Stimulated activated CD8-positive, alpha-beta memory T cell treated with anti-CD3 and anti-CD28 coated beads, Interleukin-7, amount 100 ng/mL, for 4 hours (primary cell): Measurements from ENCODE around the gene AFG1L.

Experiments used
- DNase-seq, 2 donors: peaks; one replicate each; pipeline ENCODE4 v3.0.0-alpha.2; 2020; ENCODE audit warnings: low read depth in 2 of 2

AFG1L gene

DNA sequence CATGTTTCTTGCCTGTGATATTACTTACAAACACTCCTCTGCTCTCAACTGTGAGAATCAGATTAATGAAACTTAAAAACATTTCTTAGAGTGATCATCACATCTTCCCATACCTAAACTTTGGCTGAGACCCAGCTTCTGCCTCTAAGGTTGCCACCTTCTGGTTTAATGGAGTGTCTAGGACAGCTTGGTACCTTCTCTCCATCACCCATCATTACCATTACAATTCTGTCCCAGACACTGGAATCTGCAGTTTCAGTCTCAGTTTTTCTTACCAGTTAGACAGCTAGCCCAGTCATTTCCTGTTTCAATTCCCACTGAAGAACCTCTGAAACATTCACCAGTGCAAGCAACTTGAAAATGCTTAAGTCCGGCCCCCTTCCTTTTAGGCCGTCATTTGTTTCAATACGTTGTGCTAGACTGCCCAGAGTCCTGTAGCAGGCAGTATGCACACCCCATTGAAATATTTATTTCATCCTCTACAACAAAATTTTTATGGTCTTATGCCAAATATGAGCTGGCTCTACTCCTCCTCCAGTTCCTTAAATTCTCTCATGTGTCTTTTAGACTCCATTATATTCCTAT, 158.8 kb downstream of the AFG1L start:
- DNase-seq, result no peak

DNA sequence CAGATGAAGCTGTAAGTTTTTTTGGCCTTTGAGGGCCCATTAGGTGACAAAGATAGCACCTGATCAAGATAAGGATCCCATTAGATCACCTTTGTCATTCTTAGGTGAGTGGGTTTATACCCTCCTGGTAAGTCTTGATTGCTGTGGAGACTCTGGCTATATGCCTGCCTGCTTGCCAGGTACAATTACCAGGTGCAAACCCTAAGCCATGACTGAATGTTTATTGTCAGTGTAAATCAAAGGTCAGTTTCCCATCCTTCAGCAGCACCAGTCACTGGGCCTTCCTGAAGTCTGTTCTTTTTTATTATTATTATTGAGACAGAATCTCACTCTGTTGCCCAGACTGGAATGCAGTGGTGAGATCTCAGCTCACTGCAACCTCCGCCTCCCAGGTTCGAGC, 159.5 kb downstream of the AFG1L start:
- no peak for DNase-seq

DNA sequence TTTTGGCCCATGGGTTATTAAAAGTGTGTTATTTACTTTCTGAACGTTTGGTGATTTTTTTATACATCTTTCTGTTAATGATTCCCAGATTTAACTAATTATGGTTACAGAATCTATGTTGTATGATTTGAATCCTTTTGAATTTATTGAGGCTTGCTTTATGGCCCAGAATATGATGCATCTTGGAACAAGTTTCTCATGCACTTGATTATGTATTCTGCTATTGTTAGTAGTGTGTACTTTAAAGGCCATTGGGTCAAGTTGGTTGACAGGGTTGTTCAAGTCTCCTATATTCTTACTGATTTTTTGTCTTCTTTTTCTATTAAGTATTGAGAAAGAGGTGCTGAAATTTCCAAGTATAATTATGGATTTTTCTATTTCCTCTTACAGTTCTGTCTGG, 160.8 kb downstream of the AFG1L start:
- DNase-seq, result no peak

DNA sequence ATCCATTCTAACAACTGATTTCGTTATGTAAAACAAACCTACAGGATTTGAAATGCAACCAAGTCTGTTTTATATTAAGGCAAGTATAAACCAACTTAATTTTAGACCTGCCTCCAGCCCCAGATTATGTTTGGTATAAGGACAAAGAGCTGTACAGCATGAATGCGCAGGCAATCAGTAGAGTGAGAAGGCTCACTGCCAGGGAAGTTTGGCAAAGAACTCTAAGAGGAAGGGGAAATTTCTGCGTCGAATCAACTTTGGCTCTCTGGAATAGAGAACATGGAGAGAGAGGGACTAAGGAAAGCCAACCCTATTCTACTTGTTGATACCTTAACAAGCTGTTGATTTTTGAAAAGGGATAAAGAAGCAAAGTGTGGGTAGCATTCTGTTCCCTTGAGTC, 168.9 kb downstream of the AFG1L start:
- DNase-seq, result no peak

DNA sequence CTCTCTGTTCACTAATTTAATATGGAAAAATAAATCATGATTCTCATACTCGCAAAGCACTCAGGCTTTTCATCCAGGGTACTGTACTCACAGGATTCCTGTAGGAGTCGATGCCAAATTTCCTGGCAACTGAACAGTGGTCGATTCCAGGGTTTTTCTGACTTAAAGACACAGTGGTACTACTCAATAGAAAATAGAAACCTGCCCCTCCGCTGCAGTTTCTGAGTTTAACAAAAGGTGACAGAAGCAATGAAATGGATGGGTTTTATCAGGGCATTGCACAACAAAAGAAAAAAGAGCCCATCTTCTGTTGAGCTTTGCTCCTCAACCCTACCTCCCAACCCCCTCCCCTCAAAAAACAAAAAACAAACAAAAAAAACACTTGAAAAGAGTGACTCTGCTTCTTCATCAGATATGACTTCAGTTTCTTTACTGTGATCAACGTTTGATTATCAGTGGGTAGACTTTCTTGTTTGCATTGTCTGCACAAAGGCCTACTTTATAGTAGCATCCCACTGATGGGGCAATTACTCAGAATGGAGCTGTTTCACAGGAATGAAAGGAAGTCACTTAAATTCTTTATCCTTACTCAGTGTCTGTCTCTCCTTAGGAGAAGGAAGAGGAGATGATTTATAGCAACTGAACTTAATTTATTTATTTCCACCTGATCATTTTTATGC, 169.7 kb downstream of the AFG1L start:
- no peak for DNase-seq

DNA sequence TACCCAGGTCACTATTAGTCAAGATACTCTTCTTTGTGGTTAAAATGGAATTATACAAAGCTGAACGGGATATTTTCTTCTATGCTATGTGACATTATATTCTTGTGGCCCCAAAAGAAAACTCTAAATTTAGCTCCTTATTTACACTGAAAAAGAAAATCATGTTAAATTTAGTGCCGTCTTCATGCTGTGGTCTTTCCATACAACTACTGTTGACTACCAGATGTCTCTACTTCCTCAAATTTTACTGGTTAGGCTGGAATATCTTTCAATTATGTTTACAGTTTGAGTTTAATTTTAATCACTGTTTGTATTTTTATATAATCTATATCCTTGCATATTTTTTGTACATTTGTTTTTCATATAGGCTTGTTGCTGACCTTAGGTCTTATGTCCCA, 170.2 kb downstream of the AFG1L start:
- no peak for DNase-seq

DNA sequence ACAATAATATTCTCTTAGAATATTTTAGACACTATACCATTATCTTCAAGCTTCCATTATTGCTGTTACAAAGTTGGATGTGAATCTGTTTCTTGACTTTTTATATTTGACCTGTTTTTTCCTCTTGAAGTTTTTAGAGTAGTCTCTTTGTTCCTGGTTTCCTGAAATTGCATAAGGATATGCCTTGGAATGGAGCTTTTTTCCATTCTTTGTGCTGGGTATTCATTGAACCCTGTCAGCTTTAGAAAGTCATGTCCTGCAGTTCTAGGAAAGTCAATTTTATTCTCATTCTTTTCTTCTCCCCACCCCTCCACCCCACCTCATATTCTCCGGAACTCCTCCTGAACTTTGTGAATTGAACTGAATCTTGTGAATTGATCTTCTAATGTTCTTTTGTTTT, 173.5 kb downstream of the AFG1L start:
- no peak for DNase-seq

DNA sequence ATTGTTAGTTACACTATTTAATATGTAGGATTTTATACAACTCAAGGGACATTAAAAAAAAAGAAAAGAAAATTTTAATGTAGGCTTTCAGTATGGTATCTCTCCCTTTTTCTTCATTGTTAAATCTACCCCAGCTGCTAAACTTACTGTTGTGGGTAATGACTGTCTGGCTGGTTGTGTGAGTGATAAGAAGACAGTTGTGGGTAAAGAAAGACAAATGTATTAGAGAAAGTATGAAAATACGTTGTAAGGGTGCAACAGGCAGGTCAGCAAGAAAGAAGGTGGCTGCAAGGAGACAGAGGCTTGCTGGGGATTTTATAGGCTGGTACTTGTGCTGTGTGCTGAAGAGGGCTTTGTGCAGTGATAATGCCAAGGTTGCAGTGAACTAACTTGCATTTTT, 174.5 kb downstream of the AFG1L start:
- no peak for DNase-seq

DNA sequence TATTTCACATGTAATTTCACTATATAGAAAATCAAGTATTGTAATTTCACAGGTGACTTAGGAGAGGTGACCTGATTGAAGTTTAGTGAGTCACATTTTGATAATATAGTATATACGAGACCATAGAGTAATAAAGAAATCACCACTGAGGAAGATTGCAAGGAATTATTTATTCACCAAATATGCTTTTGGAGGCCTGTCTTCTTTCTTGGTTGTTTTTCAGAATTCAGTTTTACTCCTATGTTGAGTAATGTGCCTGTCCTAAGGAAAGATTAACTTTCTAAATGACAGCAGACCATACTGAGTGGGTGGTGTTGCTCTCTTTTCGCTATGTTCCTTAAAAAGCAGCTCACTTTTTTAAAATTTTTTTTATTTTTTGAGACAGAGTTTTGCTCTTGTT, 178.3 kb downstream of the AFG1L start:
- no peak for DNase-seq

DNA sequence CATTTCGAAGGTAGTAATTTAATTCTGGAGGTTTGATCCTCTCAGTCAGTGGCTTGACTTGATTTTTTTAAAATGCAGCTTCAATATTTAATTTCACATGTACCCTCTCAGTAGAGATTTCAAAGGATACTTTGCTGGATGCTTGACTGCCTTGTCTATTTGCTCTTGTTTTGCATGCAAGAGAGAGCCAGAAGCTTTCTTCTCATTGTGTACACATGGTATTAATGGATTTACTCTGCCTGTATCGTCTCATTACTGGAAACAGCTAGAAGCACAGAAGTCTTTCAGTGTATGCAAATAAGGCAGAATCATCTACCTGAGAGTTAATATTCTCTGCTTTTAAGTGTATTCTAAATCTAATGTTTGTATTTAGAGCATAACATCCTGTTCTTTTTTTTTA, 181.5 kb downstream of the AFG1L start:
- DNase-seq, result no peak

DNA sequence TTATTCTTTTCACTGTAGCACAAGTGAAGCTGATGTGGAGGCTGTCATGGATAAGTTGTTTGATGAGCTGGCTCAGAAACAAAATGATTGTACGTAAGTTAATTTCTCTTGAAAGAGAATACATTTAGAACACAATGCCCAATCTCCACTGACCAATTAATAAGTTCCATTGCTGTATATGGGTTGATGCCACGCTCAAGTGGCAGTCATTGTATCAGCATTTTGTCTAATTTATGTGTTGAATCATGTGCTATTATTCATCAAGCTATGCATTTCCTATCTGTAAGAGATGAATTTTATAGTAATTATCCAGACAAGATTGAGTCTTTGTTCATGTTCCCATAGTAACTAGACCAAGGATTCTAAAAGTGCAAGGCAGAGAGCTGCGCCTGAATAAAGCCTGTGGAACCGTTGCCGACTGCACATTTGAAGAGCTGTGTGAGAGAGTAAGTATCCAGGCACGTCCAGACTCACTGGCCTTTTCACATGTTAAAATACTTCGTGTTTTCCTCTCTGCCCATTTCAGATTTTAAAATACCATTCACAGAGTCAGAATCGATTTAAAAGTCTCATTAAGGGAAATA, 182.1 kb downstream of the AFG1L start:
- no peak for DNase-seq

DNA sequence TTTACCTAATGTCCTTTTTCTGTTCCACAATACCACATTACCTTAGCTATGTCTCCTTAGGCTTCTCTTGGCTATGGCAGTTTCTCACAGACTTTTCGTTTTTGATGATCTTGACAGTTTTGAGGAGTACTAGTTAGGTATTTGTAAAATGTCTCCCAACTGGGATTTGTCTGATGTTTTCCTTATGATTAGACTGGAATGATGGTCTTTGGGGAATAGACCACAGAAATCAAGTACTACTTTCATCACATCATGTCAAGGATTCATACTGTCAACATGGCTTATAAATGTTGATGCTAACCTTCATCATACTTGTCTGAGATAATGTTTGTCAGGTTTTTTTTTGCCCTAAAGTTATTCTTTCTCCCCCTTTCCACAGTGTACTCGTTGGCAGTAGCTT, 187.7 kb downstream of the AFG1L start:
- no peak for DNase-seq

DNA sequence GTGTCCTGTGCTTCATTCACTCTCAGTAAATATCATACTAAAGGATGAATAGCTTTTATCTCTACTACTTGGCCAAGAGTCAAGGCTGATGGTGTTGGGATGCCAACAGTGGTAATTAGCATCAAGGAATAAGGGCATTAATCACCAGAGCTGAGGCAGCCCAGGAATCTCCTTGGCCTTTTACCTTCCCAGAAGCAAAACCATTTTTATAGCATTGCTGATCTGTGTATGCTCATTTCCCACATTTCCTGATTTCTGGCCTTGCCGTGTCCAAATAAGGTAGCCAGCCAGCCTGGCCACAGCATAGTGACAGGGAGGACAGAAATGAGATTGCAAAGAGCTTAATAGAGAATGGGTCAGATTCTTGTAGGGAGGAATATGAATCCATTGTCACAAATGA, 189.2 kb downstream of the AFG1L start:
- DNase-seq, result no peak

DNA sequence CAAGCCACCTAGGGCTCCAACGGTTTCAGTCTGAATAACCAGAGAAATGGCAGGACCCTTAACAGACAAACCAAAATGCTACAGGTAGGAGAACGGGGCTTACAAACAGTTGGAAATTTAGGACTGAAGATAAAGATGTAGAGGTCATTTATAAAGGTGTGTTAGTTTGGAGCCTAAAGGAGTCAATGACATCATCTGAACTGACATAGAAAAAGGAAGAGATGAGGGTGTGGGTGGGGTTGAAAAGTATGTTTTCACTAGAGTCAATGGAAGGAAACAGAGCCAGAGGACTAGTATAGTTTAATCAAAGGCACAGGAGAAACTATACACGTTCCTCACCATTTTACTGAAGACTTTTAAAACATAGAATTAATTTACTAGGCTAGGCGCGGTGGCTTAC, 194.8 kb downstream of the AFG1L start:
- DNase-seq, result no peak

DNA sequence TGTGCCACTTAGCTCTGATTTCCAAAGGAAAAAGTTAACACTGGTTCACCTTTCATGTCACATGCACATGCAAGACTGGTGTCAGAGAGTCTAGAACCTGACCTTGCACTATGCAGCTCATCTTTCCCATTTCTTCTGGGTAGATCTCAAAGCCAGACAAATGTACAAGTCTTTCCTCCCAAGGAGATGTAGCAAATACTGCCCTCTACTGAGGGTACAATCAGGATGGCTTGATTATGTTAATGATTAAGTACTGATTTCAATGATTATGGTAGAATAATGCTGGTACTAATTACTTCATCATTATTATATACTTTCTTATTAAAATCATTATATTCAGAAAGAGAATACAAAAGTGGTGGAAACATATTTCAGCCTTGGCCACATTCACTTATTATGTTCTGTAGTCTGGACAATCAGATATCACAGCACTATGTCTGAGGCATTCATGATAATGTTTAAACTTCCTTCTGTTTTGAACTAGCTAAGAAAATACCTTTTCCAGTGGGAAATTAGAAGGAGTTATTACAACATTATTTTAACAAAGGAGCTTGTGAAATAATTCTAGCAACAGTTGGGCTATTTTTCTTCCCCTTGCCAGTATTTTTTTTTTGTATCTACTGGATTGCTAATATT, 197.4 kb downstream of the AFG1L start:
- no peak for DNase-seq

DNA sequence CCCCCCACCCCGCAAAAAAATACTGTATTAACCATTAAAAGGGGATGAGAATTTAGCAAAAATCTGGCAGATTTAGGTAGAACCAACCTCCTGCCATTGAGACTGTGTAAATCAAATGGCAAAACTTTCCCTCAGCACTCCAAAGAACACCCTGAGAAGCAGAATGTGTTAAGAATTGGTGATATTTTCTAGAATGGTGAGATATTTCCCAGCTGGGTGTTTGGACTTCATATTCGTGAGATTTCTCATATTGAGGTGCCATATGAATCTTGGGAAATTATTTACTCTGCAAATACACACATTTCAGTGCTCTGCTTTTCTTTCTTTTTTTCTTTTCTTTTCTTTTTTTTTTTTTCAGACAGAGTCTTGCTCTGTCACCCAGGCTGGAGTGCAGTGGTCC, 199.6 kb downstream of the AFG1L start:
- no peak for DNase-seq

DNA sequence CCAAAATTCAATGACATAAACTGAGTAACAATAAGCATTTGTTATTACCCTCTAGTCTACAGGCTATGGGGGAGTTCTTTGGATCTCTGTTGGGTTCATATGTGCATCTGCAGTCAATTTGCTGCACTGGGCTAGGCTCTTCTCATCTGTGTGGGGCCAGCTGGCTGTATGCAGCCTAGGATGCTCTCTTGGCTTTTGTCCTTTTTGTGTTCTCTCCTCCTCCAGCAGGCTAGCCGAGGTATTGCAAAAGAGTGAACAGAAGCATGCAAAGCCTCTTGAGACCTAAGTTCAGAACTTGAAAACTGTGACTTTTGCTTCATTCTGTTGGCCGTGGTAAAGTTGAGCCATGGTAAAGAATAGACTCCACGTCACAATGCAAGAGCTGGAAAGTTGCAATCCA, 203.0 kb downstream of the AFG1L start:
- no peak for DNase-seq

DNA sequence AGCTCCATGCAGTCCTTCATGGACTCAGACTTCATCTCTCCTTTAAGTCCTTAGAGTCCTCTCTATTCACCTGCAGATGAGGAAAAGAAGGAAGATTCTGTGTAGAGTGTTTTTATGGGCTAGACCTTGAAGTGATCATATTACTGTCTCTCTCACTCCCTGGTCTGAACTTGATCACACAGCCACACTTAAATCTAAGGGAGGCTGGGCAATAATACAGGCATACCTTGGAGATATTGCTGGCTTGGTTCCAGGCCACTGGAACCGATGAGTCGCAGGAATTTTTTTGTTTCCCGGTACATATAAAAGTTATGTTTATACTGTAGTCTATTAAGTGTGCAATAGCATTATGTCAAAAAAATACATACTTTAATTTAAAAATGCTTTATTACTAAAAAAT, 206.7 kb downstream of the AFG1L start:
- no peak for DNase-seq

DNA sequence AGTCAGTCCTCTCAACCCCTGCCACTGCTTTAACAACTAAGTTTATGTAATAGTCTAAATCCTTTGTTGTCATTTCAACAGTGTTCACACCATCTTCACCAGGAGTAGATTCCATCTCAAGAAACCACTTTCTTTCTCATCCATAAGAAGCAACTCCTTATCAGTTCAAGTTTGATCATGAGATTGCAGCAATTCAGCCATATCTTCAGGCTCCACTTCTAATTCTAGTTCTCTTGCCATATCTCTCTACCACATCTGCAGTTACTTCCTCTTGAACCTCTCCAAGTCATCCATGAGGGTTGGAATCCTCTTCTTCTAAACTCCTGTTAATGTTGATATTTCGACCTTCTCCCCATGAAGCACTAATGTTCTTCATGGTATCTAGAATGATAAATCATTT, 208.0 kb downstream of the AFG1L start:
- no peak for DNase-seq

DNA sequence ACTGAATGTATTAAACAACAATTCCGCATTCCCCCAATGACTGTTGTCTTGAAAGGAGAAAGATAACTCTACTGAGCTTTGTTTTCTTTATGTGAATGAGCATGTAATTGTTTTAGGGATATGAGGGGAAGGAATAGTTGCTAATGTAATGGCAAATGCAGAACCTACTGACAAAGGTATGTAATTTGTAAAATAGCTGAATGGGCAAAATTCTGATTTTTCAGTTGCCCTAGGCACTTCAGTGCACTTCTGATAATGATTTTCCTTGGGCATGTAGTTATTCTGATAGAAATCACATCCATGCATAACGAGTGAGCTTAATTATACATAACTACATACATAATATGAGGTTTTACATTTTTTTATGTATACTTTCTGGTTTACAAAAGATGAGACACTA, 212.5 kb downstream of the AFG1L start:
- DNase-seq, result no peak

DNA sequence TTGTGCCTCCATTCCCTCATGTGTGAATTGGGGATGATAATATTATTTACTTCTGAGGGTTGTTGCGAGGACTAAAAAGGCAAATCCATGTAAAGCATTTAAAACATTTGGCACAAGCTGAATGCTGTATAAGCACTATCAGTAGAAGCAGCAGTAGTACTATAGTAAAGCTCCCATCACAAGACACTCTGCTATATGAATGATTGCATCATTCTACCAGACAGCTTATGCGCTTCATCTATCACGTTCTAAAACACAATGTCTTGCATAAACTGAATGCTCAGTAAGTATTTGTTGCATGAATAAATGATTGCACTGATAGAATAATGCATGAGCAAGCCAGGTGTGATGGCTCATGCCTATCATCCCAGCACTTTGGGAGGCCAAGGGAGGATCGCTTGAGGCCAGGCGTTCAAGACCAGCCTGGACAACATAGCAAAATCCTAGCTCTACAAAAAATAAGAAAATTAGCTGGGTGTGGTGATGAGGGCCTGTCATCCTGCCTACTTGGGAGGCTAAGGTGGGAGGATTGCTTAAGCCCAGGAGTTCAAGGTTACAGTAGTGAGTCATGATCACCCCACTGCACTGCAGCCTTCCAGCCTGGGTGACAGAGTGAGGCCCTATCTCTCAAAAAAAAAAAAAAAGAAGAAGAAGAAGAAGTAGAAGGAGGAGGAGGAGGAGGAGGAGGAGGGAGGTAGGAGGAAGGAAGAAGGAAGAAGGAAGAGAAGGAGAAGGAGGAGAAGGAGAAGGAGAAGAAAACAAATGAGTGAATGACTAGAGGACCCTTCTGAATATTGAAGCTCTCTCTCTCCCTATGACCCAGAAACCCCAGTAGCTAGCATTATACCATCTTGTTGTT, 215.8 kb downstream of the AFG1L start:
- DNase-seq, result no peak
